Measurements from ENCODE around the gene RPTOR. TPM values are rescaled to one million over a fixed set of nuclear protein-coding genes. Genes with fewer than 3 reads are reported as not detected.

Gene RPTOR
- polyA plus RNA-seq, 1 donor (not counting 4 experiments of a cell fraction or from before 2014, with no cell fraction given), result 4.0 TPM

DNA sequence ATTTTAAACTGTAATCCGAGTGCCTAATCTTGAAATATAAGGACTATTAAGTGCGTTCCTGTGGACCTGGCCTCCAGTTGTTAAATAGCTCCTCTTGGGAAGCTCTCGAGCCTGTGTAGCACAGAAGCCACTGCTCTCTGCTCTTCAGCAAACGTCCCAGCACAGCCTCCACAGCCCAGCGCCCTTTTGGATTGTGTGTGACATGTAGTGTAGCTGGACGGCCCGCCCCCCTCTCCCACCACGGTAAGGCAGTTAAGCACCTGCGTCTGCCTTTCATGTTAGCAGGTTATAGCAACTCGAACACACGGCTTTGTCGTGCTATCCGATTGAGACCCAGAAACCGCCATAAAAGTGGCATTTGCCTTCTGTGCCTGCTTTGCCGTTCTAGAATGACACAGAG, 367.8 kb downstream of the RPTOR start:
- Histone ChIP-seq H3K4me2 (ENCODE audit: control insufficient read depth, extremely low read depth, insufficient read depth, low read depth, low read length) (no peak overlapping the region), H2AFZ (ENCODE audit: control insufficient read depth, low read length) (no peak overlapping the region), H3K27ac (ENCODE audit: control insufficient read depth, insufficient read depth, low read length) (no peak overlapping the region), H3K4me3 (ENCODE audit: control insufficient read depth in 2 of 3, extremely low read depth in 1 of 3, insufficient read depth in 2 of 3, low read depth in 1 of 3, low read length in 3 of 3) (no peak overlapping the region), H3K27me3 (ENCODE audit: control insufficient read depth, extremely low read depth, insufficient read depth, low read length) (no peaks in the 10 kb centered on the region), H3K36me3 (ENCODE audit: control insufficient read depth in 2 of 2, extremely low read depth in 1 of 2, insufficient read depth in 2 of 2, low read length in 2 of 2) (peaks cover 7 to 13% of the 10 kb centered on the region in 2 experiments), H3K4me1 (ENCODE audit: control insufficient read depth, extremely low read depth, insufficient read depth, low read length) (no peaks in the 10 kb centered on the region), H3K9ac (ENCODE audit: control insufficient read depth, extremely low read depth, insufficient read depth, low read length) (no peak overlapping the region), H3K9me3 (ENCODE audit: control insufficient read depth, low read depth, low read length) (no peaks in the 10 kb centered on the region), H3K9me1 (ENCODE audit: control insufficient read depth, extremely low read depth, insufficient read depth, low read length) (no peaks in the 10 kb centered on the region), H3K79me2 (ENCODE audit: control insufficient read depth, insufficient read depth, low read length) (no peaks in the 10 kb centered on the region), H4K20me1 (ENCODE audit: control insufficient read depth, extremely low read depth, insufficient read depth, low read length) (no peaks in the 10 kb centered on the region)
- dilution Hi-C loops (cut with MboI; ENCODE audit: extremely low pct_ligation_motif_present, low sequenced_read_pairs), result no loop called here
- TF ChIP-seq, protein P1, sequence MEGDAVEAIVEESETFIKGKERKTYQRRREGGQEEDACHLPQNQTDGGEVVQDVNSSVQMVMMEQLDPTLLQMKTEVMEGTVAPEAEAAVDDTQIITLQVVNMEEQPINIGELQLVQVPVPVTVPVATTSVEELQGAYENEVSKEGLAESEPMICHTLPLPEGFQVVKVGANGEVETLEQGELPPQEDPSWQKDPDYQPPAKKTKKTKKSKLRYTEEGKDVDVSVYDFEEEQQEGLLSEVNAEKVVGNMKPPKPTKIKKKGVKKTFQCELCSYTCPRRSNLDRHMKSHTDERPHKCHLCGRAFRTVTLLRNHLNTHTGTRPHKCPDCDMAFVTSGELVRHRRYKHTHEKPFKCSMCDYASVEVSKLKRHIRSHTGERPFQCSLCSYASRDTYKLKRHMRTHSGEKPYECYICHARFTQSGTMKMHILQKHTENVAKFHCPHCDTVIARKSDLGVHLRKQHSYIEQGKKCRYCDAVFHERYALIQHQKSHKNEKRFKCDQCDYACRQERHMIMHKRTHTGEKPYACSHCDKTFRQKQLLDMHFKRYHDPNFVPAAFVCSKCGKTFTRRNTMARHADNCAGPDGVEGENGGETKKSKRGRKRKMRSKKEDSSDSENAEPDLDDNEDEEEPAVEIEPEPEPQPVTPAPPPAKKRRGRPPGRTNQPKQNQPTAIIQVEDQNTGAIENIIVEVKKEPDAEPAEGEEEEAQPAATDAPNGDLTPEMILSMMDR (optimal IDR thresholded peaks at IDR 0.05 in 1 of 3, IDR thresholded peaks at IDR 0.05 in 1 of 3, conservative IDR thresholded peaks at IDR 0.05 in 1 of 3; ENCODE audit: extremely low read depth in 1 of 3, insufficient read depth in 2 of 3, low read length in 3 of 3), result no peak
- TF ChIP-seq EZH2 (IDR thresholded peaks at IDR 0.05; ENCODE audit: low read length), result no peak
- DNase-seq (ENCODE audit: low read depth, low spot score) (no peak), FAIRE-seq (no peak)

DNA sequence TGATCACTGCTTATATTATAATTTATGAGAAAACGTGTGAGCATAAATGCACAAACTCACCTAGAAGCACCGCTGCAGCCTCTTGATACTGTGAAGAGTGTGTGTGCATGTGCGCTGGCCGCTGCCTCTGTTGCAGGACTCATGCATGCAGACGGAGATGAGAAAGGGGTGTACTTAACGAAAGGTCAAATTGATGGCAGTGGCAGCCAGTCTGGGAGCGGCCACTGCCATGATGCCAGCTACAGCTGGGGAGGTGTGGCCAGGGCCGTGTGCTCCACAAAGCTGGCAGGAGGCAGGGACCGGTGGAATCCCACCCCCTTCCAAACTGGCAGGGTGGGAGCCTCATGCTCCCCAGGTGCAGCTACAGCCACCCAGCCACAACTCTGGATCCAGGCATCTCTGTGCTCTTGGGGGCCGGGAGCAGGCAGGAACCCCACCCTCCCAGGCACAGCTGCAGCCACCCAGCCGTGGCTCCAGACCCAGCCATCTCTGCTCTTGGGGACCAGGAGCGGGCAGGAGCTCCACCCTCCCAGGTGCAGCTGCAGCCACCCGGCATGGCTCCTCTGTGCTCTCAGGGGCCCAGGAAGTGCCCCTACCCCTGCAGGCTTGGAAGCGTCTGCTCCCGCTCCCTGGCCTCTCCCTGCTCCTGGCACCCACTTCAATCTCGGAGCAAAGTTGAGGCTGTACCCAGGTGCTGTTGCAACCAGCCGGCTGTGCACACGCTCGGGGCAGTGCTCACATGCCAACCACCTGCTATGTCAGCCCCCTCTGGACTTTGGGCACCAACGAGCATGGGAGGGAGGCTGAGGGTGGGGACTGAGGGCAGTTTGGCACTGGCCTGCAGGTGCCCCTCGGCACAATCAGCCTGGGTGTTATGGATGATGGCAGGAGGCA, 369.5 kb downstream of the RPTOR start:
- H3K4me1 ChIP-seq (ENCODE audit: control insufficient read depth, extremely low read depth, insufficient read depth, low read length), result no peaks in the 10 kb centered on the region
- TF ChIP-seq EZH2 (IDR thresholded peaks at IDR 0.05; ENCODE audit: low read length), result no peak
- TF ChIP-seq, protein P1 (optimal IDR thresholded peaks at IDR 0.05 in 1 of 3, IDR thresholded peaks at IDR 0.05 in 1 of 3, conservative IDR thresholded peaks at IDR 0.05 in 1 of 3; ENCODE audit: extremely low read depth in 1 of 3, insufficient read depth in 2 of 3, low read length in 3 of 3), result no peak
- FAIRE-seq (no peak), DNase-seq (ENCODE audit: low read depth, low spot score) (no peak)
- H3K27me3 ChIP-seq (ENCODE audit: control insufficient read depth, extremely low read depth, insufficient read depth, low read length), result no peaks in the 10 kb centered on the region
- H3K4me3 ChIP-seq (ENCODE audit: control insufficient read depth in 2 of 3, extremely low read depth in 1 of 3, insufficient read depth in 2 of 3, low read depth in 1 of 3, low read length in 3 of 3), result no peak overlapping the region
- no peak overlapping the region for H2AFZ ChIP-seq (ENCODE audit: control insufficient read depth, low read length)
- no peaks in the 10 kb centered on the region for H3K79me2 ChIP-seq (ENCODE audit: control insufficient read depth, insufficient read depth, low read length)
- H3K9me3 ChIP-seq (ENCODE audit: control insufficient read depth, low read depth, low read length), result no peaks in the 10 kb centered on the region
- no peaks in the 10 kb centered on the region for H3K9me1 ChIP-seq (ENCODE audit: control insufficient read depth, extremely low read depth, insufficient read depth, low read length)
- dilution Hi-C loops (cut with MboI; ENCODE audit: extremely low pct_ligation_motif_present, low sequenced_read_pairs), result no loop called here
- H4K20me1 ChIP-seq (ENCODE audit: control insufficient read depth, extremely low read depth, insufficient read depth, low read length), result no peaks in the 10 kb centered on the region
- H3K9ac ChIP-seq (ENCODE audit: control insufficient read depth, extremely low read depth, insufficient read depth, low read length), result no peak overlapping the region
- H3K4me2 ChIP-seq (ENCODE audit: control insufficient read depth, extremely low read depth, insufficient read depth, low read depth, low read length), result no peak overlapping the region
- H3K36me3 ChIP-seq (ENCODE audit: control insufficient read depth in 2 of 2, extremely low read depth in 1 of 2, insufficient read depth in 2 of 2, low read length in 2 of 2), result peaks cover 5 to 8% of the 10 kb centered on the region in 2 experiments
- H3K27ac ChIP-seq (ENCODE audit: control insufficient read depth, insufficient read depth, low read length), result no peak overlapping the region

Measured in keratinocyte (primary cell).